Pons (tissue), 1 donor: Measurements from ENCODE around the gene MIER3.
A peak's percentile ranks its signal among the peaks of the same experiment; 100 is the strongest.

ENCODE experiments used
- DNase-seq: peaks from one replicate; pipeline ENCODE4 v3.0.0-alpha.2; 2016; ENCODE audit warnings: low spot score

MIER3 gene

DNA sequence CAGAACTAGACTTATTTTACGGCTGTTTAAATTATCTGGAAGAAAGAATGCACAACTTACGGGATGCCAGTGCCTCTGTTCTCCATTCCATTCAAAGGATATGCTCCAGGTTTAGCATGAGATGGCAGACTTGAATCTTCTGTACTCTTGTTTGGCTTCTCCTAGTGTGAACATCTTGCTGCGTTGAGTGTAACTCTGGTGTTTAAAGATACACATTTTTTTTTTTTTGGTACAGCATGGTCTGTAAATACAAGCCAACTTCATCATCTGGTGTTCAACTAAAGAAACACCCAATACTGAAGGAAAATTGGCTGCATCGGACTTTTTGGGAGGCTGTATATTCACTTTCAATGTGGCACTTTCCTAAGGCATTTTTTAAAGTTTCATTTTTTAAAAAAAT lies 7.4 kb upstream of the MIER3 start:
- DNase-seq, result no peak

DNA sequence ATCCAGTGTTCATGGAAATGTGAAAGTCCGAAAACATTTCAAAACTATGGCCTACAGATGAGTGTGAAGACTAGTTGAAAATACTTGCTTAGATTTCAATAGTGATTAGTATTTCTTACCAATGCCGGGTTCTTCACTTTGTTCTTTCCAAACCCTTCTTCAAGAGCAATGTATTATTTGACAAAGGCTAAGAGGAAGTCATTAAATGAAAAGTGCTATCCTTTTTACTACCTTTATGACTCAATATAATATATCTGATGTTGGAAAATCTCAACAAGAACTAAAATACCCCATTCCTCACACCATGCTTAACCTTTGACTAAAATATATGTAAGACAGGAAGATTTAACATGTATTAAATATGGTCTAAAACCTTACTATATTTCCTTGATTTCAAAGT lies 6.7 kb upstream of the MIER3 start:
- DNase-seq, result no peak

DNA sequence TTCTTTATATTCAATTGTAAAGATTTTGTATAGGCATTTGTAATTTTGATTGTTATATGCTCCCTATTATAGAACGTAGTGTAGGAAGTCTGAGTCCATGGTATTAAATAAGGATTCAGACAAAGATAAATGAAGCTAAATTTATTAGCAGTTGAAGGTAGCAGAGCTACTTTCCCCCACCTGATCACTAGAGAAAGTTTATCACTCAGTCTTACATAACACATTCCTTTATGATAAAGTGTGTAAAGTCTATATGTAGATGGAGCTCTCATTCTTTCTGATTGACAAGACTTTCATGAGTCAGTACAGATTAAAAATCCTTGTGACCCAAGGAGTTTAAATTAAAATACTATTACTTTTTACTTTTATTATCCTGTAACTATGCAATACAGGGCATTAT lies 2.3 kb upstream of the MIER3 start:
- DNase-seq, result no peak

DNA sequence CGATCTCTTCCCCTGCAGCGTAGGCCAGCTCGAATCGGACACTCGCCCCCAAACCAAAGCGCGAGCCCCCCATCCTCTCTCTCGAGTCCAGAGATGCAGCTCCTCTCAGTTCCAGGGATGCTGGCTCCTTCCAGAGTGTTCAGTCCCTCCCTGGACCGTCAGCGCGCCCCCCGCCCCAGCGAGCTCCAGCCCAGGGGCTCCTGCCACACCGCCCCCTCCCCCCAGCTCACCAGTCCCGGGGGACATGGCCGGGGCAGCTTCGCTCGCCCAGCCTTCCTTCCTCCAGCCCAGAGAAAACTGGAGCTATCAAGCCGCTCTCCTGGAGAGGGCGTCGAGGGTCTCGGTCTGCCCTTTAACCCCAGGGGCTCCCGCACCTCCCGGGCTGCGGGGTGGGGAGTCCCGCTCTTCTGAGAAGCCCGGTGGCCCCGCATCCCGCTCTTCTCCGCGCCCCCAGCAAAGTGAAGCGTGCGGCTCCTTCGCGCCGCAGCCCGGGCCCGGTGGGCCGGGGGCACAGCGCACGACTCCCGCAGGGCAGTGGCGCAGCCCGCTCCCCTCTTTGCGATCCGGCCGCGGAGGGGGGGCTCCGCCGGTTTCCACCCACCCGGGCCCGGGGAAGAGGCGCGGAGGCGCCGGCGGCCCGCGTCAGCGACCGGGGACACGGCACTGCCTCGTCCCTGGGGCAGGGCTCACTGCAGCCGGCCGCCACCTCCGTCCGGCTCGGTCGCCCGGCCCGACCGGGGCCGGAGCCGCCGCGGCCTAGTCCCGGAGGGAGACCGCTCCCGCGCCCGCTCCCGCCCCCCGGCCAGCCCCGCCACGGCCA lies 587 bp downstream of the MIER3 start:
- DNase-seq, result peak; percentile 18

DNA sequence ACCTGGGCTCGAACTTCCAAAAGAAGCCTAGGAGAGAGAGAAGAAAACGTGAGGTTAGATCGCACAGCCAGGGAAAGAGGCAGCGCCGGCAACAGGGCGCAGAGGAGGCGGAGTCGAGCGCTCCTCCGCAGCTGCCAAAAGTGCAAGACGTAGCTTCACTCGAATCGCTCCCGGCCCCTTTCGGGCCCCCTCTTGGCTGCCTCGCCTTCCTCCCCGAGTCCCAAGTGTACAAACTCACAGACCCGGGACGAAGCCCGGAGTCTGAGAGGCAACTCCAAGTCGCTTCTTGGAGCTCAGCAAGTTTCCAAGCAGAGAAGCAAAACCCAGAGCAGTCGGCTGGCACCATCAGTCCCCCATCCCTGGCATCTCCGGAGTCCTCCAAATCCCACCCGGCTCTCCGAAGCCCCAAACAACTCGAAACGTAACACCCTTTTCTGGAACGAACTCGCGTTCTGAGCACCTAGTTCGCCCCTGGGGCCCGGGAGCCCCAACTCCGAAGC lies 1.2 kb downstream of the MIER3 start:
- DNase-seq, result peak; percentile 46

DNA sequence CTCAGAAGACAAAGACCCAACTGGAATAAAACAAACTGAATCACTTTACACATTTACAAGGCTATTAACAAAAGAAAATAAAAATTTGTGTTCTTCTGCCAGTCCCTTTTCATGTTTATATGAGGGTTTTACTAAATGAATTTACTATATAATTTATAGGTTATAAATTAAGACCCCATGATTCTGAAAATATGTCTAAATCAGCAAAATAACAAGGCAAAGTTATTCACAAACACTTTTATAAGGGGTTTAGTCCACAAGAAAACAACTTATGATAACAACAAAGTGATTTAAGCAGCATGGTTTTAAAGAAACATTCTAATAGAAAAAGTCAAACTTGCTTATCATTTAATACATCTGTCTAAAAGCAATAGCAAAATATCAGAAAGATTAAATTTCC lies 4.9 kb downstream of the MIER3 start:
- no peak for DNase-seq

DNA sequence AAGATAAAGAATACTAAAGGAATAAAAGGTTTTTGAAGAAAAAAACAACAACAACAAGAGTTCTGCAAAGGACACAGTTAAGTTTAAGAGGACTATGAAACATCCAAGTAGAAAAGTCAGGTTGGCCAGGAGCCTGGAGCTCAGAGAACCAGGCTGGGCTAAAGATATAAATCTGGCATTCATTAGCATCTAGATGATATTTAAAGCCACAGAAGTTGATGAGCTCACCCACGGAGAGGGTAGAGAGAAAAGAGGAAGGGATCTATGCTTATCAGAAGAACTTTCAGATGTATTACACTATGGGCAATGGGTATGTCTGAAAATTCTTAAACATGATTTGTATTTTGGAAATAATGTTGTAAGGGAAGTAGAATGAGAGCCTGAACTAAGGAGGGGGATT lies 9.9 kb downstream of the MIER3 start:
- DNase-seq, result no peak

DNA sequence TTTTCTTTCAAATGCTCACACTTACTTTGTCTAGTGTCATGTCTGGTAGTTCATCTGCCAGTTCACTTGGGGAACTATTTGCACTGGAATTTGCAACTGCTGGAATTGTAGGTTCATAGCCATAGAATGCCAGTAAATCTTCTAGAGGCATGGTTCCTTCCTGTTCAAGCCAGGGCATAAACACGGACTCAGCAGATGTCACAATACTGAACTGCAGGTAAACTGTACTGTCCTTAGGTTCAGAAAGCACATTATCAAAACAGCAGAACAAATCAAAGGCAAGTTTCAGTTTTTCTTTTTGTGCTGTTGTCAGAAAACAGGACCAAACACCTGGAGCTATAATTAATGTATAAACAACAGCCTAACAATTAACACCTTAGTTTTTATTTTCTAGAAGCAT lies 13.1 kb downstream of the MIER3 start:
- DNase-seq, result no peak

DNA sequence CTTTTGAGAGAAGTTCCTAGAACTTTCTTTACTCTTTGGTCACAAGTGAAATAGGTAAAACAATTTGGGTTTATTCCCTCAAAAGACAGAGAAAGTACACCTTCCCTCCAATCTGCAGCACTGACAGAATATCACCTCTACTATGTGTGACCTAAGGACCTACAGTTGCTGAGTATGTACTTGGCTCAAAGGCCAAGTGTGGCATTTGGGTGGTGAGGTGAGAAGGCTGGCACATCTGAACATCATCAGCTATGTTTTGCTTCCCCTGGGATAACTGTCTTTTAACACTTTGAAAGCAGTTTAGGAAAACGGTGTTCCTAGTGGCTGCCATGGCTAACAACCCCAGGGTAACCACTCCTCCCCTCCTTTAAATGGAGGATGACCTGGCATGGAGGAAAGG lies 17.6 kb downstream of the MIER3 start:
- DNase-seq, result no peak

DNA sequence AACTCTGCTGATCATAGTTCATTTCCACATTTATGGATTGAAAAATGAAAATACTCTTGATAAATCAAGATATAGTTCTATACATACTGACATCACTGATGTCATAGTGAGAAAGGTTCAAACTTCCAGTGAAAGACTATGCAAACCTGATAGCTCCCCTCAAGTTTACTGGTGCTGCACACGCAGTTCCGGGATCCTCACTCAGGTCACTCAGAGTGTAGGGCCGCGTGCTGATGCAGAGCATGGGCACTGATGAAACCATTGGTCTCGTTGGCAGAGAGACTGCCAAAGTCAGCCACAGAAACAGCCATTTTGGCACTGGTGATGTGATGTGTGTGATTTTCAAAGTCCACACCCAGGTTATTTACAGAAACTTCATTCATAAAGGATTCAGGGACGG lies 29.0 kb downstream of the MIER3 start:
- no peak for DNase-seq

DNA sequence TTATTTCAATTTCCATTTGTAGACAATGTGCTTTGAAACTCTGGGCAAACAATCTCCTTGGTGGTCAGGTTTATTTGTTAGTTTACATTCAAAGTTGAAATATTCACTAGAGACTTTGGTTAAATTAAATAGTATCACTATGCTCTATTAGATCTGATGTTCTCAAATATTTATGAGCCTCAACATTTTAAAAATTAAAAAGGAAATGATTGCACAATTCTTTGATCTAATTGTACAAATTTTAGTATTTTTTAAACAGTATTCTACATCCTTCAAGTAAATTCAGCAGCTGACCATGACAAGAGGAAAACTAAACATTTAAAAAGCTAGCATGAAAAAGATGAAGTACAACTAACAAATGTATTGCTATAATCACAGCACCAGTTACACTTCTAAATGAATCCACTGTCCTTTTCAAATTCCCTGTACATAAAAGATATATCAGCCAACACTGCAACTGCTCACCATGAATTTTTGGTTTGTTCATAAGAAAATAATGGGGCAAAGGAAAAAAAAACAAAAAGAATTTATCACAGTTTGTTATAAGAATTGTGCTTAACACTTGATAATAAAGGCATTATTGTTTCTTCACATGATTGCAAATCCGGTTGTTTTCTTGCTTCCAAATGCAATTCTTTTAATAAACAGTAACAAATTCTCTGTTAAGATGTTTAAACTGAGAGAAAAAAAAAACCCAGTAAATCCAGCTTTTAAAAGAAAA lies 31.8 kb downstream of the MIER3 start:
- DNase-seq, result peak; percentile 70

DNA sequence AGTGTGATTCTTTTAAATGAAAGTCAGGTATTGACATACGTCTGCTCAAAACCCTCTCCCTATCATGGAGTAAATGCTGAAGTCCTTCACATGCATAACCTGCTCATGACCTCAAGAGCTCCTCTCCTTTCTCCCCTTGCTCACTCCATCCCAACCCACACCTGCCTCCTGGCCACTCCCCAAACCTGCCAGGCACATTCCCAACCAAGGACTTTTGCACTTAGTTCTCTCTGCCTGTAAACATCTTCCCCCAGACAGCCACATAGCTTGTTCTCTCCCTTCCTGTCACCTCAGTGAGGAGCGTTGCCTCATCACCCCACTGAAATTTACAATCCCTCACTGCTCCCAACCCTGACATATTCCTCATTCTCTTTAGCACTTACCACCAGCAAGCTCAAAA lies 33.9 kb downstream of the MIER3 start:
- DNase-seq, result no peak

DNA sequence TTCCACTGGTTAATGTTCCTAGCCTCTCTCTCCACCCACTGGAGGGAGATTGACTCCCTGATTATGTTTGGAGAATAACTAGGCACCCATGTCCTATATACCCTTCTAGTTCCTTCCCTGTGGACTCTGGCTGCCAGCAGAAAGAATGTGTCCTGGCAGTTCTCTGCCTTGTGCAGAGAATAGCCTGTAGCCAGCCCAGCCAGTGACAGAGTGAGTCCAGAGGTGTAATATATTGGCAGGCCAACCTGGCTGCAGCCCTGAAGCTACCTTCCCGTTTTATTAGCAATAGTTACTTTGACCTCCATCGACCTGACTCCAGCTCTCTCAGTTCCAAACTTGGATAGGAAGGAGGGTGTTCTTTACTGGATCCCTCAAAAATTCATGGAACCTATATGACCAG lies 34.4 kb downstream of the MIER3 start:
- DNase-seq, result no peak

DNA sequence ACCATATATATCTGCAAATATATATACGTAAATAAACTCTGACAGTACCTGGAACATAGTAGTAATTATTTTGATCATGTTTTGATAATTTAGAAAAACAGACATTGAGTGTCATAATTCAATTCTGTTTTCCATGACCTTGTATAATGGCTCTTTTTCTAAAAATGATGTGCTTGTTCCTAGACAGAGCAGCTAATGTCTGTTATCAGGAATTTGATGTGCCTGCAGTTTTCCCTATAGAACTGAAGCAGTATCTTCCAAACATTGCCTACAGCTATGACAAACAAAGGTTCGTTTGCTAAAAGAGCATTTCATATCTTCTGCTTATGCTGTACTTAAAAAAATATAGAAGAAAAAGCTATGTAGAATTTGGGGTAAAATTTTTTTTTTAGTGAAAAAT lies 37.2 kb downstream of the MIER3 start:
- DNase-seq, result no peak

DNA sequence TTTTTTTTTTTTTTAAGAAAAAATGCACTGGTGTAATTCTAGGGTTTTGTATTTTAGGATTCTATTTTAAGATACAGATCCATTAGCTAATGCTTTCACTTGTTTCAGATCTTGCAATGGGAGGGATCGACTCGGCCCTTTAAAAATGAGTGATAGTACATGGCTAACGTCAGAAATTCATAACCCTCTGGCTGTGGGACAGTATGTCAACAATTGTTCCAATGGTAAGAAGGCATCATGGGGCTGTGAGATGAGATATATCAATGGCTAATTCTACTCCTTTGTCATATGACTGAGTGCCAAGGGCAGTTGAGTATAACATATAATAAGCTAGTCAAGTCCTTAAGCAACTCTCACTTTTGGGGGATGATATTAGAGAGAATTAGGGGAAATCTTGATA lies 38.2 kb downstream of the MIER3 start:
- DNase-seq, result no peak

DNA sequence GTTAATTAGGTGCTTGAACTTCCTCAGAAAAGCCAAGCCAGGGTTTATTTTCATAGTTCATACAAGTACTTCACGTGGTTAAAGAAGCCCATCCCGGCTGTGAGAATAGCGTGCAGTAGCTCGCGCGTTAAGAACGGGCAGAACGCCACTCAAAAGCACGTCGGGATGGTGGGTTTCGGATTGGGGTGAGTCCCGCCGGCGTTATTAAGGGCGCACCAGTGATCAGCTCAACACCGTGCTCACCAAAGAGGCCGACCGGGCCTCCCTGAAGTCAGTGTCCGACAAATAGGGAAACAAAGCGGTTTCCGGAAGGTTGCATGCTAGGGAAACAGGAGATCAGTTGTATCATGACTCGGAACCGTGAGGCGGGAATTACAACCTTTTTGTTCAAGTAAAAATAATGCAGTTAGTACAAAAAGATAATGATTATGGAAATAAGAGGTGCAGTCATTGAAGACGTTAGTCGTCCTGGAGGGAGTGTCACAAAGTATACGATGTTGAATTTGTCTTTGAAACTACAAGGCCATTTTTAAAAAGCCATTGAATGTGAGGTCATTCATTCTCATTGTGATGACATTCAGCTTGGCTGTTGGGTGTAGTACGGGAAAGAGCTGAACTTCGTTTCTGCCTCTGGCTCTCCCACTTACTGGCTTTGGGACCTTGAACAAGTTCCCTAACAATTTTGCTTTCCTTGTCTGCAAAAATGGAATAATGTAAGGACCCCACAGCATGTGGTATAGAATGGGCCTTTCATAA lies 41.5 kb downstream of the MIER3 start:
- peak; percentile 73 for DNase-seq

DNA sequence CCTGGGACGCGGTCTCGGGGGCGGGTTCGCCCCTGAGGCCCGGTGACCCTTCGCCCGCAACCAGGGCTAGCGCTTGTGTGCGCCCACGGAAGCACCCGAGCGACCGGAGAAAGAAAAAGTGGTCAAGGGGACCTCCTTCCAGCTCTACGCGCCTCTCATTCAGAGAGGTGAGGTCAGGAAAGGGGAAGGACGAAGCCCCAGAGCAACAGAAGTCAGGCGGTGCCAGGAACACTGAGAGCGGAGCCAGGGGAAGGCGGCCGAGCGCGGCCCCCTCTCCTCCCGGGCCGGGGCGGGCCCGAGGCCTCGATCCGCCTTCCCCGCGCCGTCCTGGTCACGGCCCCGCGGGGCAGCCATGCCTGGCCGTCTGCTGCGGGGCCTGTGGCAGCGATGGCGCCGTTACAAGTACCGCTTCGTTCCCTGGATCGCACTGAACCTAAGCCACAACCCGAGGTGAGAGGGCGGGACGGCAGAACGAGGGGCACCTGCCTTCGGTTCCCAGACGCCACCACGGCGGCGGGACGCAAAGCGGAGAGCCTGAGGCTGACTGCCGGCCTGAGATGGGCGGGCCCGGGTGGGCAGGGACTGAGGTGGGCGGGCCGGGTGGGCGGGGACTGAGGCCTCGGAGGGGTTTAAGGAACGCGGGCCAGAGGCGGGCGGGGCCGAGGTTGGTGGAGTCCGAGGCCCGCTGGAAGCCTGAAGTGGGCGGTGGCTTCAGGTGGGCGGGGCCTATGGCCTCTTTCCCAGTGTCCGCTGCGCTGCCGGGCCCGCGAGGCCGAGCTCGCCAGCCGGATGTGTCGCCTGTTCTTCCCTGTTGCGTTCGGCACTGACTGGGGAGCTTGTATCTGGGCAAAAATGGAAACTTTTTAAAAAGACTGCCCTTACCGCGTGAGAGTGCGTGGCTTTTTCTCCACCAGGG lies 42.4 kb downstream of the MIER3 start, which contains the start of gene SETD9:
Gene SETD9 (plus strand): TSS at position 303 of the 916 bp plus-strand sequence. CDS start 50 bp downstream, at position 353.
- DNase-seq, result peak; percentile 96

DNA sequence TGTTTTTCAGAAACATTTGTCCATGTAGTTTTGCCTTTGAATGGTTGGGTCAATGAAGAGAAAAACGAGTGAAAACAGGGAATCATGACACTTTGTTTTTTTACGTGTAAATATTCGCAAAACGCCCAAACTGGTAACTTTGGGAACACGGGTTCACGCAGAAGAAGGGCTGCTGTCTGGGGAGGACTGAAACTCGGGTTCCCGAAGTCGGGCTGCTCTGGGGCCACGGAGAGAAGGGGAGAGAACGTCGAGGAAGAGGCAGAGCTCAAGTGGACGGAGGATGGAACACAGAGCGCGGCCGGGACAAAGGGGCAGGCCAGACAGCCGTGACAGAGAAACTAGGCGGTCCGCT lies 43.0 kb downstream of the MIER3 start:
- no peak for DNase-seq

DNA sequence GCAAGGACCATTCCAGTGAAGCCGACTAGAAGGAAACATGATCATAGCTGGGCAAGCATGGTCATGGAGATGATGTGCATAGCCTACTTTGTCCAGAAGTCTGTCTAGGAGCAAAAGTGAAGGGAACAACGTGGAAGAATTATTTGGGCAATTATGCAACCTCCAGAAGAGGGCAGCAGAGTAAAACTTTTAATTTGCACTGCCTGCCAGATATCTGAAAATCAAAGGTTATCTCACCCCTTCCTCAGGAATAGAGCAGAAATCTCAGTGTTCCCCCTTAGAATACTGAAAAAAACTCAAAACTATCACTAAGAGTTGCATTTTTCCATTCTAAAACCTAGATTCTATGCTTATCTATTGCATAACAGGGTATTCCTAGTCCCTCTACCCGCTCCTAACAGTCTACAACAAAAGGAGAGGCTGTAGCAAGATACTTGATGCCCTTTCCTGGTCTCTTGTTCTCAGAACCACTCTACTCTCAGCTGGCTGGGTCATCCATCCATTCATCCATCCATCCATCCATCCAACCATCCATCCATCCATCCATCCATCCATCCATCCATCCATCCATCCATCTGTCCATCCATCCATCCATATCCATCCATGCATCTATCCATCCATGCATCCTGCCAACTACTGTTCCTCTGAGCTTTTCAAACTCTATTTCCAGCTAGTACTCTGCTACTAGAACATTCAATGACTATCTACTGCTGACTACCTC lies 50.9 kb downstream of the MIER3 start:
- DNase-seq, result peak; percentile 64

DNA sequence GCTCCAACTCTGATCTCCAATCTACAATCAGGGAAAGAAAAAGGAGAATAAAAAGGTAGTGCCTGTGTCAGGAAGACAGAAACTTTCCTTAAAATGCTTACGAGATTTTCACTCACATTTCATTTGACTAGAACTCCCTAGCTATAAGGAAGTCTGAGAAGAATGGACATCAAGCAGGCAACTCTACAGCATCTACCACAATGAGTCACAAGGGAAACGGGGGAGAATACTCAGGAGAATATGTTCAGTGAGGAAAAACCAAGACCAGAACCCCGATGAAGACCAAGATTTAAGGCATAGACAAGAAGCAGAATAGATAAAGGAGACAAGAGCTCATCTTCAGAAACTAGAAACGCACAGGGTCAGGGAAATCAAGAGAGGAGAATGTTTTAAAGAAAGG lies 51.5 kb downstream of the MIER3 start:
- DNase-seq, result no peak

DNA sequence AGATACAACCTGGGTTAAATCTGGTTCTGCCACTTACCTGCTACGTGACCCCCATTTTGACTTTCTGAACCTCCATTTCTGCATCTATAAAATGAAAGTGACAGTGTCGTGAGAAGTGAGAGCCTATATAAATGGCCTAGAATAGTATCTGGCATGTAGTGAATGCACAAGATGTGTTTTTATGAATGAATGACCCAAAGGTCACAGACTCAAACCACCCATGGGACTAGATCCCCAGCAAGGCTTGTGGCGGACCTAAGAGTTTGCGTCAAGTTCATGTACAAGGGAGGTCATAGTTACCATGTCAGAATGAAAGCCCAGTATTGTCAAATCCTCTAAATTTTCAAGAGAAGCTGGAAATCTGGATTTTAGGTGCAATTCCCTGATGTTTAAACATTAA lies 53.7 kb downstream of the MIER3 start:
- no peak for DNase-seq
